Measurements from ENCODE around the gene PNMA5. TPM values are rescaled to one million over a fixed set of nuclear protein-coding genes. Genes with fewer than 3 reads are reported as not detected.
"Not testable (repeated sequence)": the region's sequence is repeated elsewhere in the genome, so short reads cannot be mapped to it uniquely, and the experiment has no call there.

PNMA5 gene
- polyA plus RNA-seq, 1 of the 3 experiments (the other 2 are of a cell fraction): not detected

DNA sequence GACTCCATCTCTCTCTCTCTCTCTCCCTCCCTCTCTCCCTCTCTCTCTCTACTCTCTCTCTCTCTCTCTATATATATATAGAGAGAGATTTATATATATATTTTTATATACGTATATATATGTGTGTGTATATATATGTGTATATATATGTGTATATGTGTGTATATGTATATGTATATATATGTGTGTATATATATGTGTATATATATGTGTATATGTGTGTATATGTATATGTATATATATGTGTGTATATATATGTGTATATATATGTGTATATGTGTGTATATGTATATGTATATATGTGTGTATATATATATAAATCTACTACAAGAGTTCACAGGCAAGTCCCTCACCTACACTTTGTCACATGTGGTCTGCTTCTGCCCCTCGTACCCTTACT lies 32.6 kb upstream of the PNMA5 start:
- H3K4me1 ChIP-seq (ENCODE audit: control insufficient read depth in 1 of 2, insufficient read depth in 2 of 2, low read depth in 1 of 2, low read length in 1 of 2); H3K36me3 ChIP-seq (replicated peaks in 1 of 2; ENCODE audit: control insufficient read depth in 1 of 2, insufficient read depth in 2 of 2, low read length in 1 of 2); H3K9me2 ChIP-seq; POLR2A ChIA-PET; DNase-seq; H3K79me2 ChIP-seq (ENCODE audit: insufficient read depth); H3K4me2 ChIP-seq; H3K9ac ChIP-seq; H3K27ac ChIP-seq (ENCODE audit: low read depth in 2 of 2, low read length in 1 of 2); H2AFZ ChIP-seq (ENCODE audit: low read depth); H3F3A ChIP-seq (replicated peaks; ENCODE audit: insufficient read depth); H3K4me3 ChIP-seq (ENCODE audit: low read depth in 2 of 2, low read length in 1 of 2); H4K20me1 ChIP-seq (ENCODE audit: insufficient read depth); H3K9me3 ChIP-seq: not testable (repeated sequence)
- WGBS (ENCODE audit: low lambda C conversion rate): 40% methylated on average over 2 of the region's 2 CpGs
- peaks cover 24% of the 10 kb centered on the region for H3K27me3 ChIP-seq (ENCODE audit: insufficient read depth)
- CTCF ChIA-PET: interaction anchor here (1.6 kb wide), 1 partner anchor 85 kb away, joined by 4 read pairs; no protein-coding TSS in a partner anchor

DNA sequence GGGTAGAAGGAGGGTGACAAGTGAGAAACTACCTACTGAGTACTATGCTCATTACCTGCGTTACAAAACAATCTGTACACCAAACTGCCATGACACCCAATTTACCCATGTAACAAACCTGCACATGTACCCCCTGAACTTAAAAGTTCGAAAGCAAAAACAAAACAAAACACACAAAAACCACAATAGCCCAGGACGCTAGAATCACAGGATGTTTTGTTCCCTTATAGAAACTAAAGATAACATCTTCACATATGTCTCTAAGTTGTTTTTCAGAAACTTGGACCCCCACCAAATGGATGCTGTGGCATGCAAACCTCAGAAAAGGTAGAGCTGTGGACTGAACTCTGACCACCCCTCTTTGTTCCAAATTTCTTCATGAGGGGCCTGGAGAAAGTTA lies 25.2 kb upstream of the PNMA5 start:
- 5% methylated on average over 3 of the region's 3 CpGs for WGBS (ENCODE audit: low lambda C conversion rate)
- no peaks in the 10 kb centered on the region for H4K20me1 ChIP-seq (ENCODE audit: insufficient read depth)
- H3K4me2 ChIP-seq: no peak overlapping the region
- ChIA-PET POLR2A (no interaction called here), CTCF (no interaction called here)
- H3K9me2 ChIP-seq: no peaks in the 10 kb centered on the region
- H3F3A ChIP-seq (replicated peaks; ENCODE audit: insufficient read depth): no peaks in the 10 kb centered on the region
- no peak for DNase-seq
- H3K9ac ChIP-seq: no peak overlapping the region
- H3K4me1 ChIP-seq (ENCODE audit: control insufficient read depth in 1 of 2, insufficient read depth in 2 of 2, low read depth in 1 of 2, low read length in 1 of 2): no peaks in the 10 kb centered on the region
- H3K4me3 ChIP-seq (ENCODE audit: low read depth in 2 of 2, low read length in 1 of 2): no peak overlapping the region
- no peak overlapping the region for H2AFZ ChIP-seq (ENCODE audit: low read depth)
- H3K27ac ChIP-seq (ENCODE audit: low read depth in 2 of 2, low read length in 1 of 2): no peak overlapping the region
- H3K36me3 ChIP-seq (replicated peaks in 1 of 2; ENCODE audit: control insufficient read depth in 1 of 2, insufficient read depth in 2 of 2, low read length in 1 of 2): no peaks in the 10 kb centered on the region
- H3K79me2 ChIP-seq (ENCODE audit: insufficient read depth): no peaks in the 10 kb centered on the region
- TF ChIP-seq, protein P1, sequence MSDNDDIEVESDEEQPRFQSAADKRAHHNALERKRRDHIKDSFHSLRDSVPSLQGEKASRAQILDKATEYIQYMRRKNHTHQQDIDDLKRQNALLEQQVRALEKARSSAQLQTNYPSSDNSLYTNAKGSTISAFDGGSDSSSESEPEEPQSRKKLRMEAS (IDR thresholded peaks at IDR 0.05; ENCODE audit: low read depth): no peak
- TF ChIP-seq FOXM1 (IDR thresholded peaks at IDR 0.05; ENCODE audit: low read depth) (no peak), ELF1 (IDR thresholded peaks at IDR 0.05) (no peak), EP300 (IDR thresholded peaks at IDR 0.05; ENCODE audit: borderline replicate concordance in 1 of 2, low read depth in 1 of 2, low read length in 1 of 2) (no peak), TEAD4 (IDR thresholded peaks at IDR 0.05; ENCODE audit: borderline replicate concordance, insufficient read depth) (no peak), YY1 (IDR thresholded peaks at IDR 0.05; ENCODE audit: low read depth) (no peak), TCF12 (IDR thresholded peaks at IDR 0.05) (no peak), TAF1 (IDR thresholded peaks at IDR 0.05; ENCODE audit: borderline replicate concordance, low read depth, low read length) (no peak), MXI1 (IDR thresholded peaks at IDR 0.05; ENCODE audit: low read depth, low read length) (no peak), EZH2phosphoT487 (IDR thresholded peaks at IDR 0.05; ENCODE audit: borderline replicate concordance, low read depth) (no peak)
- TF ChIP-seq, protein P2, sequence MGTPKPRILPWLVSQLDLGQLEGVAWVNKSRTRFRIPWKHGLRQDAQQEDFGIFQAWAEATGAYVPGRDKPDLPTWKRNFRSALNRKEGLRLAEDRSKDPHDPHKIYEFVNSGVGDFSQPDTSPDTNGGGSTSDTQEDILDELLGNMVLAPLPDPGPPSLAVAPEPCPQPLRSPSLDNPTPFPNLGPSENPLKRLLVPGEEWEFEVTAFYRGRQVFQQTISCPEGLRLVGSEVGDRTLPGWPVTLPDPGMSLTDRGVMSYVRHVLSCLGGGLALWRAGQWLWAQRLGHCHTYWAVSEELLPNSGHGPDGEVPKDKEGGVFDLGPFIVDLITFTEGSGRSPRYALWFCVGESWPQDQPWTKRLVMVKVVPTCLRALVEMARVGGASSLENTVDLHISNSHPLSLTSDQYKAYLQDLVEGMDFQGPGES (IDR thresholded peaks at IDR 0.05; ENCODE audit: low read depth, low read length): no peak
- TF ChIP-seq, protein P3, sequence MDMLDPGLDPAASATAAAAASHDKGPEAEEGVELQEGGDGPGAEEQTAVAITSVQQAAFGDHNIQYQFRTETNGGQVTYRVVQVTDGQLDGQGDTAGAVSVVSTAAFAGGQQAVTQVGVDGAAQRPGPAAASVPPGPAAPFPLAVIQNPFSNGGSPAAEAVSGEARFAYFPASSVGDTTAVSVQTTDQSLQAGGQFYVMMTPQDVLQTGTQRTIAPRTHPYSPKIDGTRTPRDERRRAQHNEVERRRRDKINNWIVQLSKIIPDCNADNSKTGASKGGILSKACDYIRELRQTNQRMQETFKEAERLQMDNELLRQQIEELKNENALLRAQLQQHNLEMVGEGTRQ (IDR thresholded peaks at IDR 0.05; ENCODE audit: borderline replicate concordance, low read depth, low read length): no peak
- TF ChIP-seq, protein P4, sequence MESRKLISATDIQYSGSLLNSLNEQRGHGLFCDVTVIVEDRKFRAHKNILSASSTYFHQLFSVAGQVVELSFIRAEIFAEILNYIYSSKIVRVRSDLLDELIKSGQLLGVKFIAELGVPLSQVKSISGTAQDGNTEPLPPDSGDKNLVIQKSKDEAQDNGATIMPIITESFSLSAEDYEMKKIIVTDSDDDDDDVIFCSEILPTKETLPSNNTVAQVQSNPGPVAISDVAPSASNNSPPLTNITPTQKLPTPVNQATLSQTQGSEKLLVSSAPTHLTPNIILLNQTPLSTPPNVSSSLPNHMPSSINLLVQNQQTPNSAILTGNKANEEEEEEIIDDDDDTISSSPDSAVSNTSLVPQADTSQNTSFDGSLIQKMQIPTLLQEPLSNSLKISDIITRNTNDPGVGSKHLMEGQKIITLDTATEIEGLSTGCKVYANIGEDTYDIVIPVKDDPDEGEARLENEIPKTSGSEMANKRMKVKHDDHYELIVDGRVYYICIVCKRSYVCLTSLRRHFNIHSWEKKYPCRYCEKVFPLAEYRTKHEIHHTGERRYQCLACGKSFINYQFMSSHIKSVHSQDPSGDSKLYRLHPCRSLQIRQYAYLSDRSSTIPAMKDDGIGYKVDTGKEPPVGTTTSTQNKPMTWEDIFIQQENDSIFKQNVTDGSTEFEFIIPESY (IDR thresholded peaks at IDR 0.05; ENCODE audit: borderline replicate concordance, low read depth): no peak
- TF ChIP-seq, protein P5, sequence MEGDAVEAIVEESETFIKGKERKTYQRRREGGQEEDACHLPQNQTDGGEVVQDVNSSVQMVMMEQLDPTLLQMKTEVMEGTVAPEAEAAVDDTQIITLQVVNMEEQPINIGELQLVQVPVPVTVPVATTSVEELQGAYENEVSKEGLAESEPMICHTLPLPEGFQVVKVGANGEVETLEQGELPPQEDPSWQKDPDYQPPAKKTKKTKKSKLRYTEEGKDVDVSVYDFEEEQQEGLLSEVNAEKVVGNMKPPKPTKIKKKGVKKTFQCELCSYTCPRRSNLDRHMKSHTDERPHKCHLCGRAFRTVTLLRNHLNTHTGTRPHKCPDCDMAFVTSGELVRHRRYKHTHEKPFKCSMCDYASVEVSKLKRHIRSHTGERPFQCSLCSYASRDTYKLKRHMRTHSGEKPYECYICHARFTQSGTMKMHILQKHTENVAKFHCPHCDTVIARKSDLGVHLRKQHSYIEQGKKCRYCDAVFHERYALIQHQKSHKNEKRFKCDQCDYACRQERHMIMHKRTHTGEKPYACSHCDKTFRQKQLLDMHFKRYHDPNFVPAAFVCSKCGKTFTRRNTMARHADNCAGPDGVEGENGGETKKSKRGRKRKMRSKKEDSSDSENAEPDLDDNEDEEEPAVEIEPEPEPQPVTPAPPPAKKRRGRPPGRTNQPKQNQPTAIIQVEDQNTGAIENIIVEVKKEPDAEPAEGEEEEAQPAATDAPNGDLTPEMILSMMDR (IDR thresholded peaks at IDR 0.05): no peak
- TF ChIP-seq, protein P6, sequence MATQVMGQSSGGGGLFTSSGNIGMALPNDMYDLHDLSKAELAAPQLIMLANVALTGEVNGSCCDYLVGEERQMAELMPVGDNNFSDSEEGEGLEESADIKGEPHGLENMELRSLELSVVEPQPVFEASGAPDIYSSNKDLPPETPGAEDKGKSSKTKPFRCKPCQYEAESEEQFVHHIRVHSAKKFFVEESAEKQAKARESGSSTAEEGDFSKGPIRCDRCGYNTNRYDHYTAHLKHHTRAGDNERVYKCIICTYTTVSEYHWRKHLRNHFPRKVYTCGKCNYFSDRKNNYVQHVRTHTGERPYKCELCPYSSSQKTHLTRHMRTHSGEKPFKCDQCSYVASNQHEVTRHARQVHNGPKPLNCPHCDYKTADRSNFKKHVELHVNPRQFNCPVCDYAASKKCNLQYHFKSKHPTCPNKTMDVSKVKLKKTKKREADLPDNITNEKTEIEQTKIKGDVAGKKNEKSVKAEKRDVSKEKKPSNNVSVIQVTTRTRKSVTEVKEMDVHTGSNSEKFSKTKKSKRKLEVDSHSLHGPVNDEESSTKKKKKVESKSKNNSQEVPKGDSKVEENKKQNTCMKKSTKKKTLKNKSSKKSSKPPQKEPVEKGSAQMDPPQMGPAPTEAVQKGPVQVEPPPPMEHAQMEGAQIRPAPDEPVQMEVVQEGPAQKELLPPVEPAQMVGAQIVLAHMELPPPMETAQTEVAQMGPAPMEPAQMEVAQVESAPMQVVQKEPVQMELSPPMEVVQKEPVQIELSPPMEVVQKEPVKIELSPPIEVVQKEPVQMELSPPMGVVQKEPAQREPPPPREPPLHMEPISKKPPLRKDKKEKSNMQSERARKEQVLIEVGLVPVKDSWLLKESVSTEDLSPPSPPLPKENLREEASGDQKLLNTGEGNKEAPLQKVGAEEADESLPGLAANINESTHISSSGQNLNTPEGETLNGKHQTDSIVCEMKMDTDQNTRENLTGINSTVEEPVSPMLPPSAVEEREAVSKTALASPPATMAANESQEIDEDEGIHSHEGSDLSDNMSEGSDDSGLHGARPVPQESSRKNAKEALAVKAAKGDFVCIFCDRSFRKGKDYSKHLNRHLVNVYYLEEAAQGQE (IDR thresholded peaks at IDR 0.05; ENCODE audit: low read depth, low read length): no peak
- TF ChIP-seq, protein P7, sequence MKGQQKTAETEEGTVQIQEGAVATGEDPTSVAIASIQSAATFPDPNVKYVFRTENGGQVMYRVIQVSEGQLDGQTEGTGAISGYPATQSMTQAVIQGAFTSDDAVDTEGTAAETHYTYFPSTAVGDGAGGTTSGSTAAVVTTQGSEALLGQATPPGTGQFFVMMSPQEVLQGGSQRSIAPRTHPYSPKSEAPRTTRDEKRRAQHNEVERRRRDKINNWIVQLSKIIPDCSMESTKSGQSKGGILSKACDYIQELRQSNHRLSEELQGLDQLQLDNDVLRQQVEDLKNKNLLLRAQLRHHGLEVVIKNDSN (IDR thresholded peaks at IDR 0.05; ENCODE audit: borderline replicate concordance, low read depth): no peak
- no peaks in the 10 kb centered on the region for H3K9me3 ChIP-seq
- H3K27me3 ChIP-seq (ENCODE audit: insufficient read depth): peaks cover 17% of the 10 kb centered on the region; the same call in 1 of the 2 replicates
